NT2/D1 (cell line): ENCODE measurements around the gene TMEM134.

ENCODE experiments used
- SUZ12 ChIP-seq: IDR thresholded peaks from 2 replicates; pipeline ENCODE4 v1.6.1; 2011; ENCODE audit not compliant: insufficient read length, insufficient read depth; ENCODE audit errors: extremely low read depth
- YY1 ChIP-seq: IDR thresholded peaks from 2 replicates; pipeline ENCODE4 v1.6.1; 2011; ENCODE audit not compliant: insufficient read length, insufficient read depth
- ZNF274 ChIP-seq: IDR thresholded peaks from 2 replicates; pipeline ENCODE4 v1.6.1; 2011; ENCODE audit warnings: mild to moderate bottlenecking, low read depth, low read length

- TF ChIP-seq YY1 (no peak), SUZ12 (no peak), ZNF274 (no peak)
These were observed 38.3 kb upstream of the TMEM134 start for GRCh38 chr11:67507242-67507863.
